ENCODE data around the gene DNAH1.

The DNAH1 gene

DNA sequence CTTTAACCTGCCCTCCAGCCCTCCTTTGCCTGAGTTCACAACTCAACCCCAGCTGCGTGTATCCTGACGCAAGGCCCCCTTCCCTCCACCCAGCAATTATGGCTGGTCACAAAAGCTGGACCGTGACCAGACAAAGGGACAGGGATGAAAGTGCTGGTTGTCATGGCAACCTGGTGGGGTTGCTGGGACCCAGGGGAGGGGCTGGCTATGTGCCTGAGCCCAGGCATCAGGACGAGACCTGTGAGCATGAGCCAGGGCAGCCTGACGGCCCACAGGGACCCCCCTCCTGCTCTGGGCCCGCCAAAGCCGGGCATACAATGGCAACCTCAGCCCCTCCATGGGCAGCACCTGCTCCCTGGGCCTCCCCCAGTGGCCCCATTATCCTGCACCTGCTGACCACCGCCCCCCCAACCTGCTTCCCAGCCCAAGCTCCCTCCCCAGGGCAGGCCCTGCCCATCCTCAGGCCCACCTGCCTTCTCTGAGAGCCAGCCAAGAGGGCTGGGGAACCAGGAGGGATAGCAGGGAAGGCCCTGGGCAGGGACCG, 4.5 kb upstream of the DNAH1 start:
- DNase-seq (ENCODE audit: low read depth in 2 of 2) = no peak

DNA sequence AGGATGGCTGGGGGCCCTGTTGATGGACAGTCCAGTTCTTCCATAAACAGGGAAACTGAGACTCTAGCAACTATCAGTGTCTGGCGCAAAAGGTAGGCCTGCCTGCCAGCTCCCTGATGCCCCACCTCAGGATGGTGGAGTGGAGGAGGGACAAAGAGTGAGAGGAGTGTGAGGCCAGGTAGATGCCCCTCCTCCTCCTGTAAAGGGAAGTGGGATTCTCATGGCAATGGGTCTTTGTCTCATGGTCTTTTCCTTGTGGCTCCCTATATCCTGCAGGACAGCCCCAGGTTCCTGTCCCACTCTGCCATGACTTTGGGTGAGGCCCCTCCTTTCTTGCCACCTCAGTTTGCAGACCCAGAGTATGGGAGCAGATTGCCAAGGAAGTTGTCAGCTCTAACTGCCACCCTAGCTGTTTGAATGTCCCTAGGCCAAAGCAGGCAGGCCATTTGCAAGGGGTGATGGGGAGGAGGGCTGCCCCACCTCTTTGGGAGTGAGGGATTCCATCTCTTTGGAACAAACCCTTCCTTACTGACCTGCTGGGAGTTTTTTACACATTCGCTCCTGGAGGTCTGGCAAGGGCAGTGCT, 2.8 kb upstream of the DNAH1 start:
- no peak for DNase-seq (ENCODE audit: low read depth in 2 of 2)

DNA sequence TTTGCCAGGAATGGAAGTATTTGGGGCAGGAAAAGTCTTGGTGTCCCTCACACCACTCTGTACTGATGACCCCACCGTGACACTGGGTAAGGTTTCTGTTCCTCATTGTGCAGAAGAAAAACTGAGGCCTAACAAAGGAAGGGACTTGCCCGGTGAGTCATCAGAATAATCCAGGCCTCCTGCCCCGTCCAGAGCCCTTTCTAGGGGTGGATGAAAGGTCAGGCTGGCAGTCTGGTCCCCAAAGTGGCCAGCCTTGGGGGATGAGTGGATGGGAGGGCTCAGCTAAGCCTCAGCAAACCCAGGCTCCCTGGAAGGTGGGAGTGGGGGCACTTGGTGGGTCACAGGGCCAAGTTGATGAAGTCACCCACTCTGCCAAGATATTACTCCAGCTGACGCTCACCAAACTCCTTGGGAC, 2.3 kb upstream of the DNAH1 start:
- no peak for DNase-seq (ENCODE audit: low read depth in 2 of 2)

DNA sequence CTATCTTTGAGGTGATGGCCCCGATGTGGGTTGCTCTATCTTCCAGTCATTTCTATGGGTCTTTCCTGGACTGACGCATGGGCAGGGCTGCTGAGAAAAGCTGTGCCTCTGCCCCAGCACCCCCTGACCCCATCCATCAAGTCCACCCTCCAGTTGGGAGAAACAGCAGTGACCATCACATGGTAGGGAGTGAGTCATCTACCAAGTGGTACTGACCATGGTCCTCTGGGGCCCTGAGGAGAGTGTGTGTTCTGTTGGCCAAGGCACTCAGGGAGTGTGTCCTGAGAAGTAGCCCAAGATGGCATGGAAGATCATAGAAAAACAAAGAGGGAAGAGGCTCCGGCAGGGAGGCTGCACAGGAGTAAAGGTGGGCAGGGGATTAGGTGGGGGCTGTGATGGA, 1.6 kb upstream of the DNAH1 start:
- DNase-seq (ENCODE audit: low read depth in 2 of 2) = no peak

DNA sequence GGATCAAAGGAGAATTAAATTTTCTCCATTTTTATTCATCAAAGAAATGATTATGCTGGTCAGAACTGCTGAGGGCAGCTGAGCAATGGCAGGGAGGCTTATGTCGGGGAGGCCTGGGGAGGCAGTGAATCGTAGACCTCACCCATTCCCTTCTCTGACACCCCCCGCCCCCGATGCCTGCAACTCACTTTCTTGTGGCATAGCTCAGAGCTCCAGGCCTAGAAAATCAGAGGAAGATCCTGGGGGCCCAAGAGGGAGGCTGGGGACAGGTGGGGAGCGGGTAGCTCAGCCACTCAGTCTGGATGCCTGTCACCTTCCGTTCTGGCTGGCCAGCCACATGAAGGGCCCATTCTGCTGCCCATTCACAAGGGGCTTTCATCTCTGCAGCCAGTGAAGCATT, 1.1 kb upstream of the DNAH1 start:
- DNase-seq (ENCODE audit: low read depth in 2 of 2) = no peak

DNA sequence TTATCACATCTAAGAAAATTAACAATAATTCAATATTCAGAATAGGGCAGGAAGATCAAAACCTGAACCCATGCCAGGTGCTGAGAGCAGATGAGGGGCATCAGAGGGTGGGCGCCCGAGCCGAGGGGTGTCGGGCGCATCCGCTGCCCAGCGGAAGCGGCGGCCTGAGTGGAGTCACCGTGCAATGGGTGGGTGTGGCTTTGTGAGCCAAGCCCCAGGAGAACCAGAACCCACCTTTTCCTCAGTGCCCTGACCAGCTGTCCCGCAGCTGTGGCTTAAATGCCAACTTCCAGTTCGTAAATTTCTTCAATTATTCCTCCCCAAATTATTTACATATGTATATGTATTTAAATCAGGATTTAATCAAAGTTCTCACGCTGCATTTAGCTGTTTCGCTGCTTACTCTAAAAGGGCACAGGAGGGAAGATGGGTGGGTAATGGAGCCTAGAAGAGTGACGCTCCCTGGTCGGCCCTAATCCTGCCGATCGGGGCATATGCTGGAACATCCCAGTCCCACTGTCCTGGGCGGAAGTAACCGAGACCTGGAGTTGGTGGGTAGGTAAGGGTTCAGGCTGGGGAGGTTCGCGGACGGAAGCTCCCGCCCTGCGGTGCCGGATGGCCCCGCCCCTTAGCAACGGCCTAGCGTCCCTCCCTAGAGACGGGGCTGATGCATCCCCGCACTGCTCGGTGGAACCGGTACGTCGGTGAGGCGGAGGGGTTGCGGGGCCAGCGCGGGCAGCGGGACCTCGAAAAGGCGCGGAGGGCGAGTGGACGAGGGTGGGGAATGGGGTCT, 1.3 kb downstream of the DNAH1 start:
- DNase-seq (ENCODE audit: low read depth in 2 of 2) = peak; percentile 33 to 57

DNA sequence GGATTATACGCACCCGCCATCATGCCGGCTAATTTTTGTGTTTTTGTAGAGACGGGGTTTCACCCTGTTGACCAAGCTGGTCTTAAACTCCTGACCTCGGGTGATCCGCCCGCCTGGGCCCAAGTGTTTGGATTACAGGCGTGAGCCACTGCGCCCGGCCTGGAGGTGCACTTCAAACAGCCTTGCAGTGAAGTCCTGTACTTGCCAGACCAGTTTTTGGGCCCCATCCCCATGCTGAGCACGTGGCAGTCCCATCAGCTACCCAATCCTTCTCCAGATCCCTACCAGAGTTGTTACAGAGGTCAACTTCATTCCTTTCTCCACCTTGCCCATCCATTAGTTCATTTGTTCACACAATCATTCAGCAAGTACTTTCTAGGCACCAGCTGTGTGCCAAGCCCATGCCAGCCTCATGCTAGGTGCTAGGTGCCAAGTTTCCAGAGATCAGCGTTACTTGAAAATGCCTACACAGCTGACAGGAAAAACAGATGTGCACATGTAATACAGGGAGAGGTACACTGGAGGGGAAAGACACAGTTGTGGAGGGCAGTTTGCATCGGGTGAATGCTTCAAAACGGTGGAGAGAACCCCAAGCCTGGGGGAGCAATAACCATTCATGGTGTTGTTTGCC, 2.2 kb downstream of the DNAH1 start:
- no peak for DNase-seq (ENCODE audit: low read depth in 2 of 2)

DNA sequence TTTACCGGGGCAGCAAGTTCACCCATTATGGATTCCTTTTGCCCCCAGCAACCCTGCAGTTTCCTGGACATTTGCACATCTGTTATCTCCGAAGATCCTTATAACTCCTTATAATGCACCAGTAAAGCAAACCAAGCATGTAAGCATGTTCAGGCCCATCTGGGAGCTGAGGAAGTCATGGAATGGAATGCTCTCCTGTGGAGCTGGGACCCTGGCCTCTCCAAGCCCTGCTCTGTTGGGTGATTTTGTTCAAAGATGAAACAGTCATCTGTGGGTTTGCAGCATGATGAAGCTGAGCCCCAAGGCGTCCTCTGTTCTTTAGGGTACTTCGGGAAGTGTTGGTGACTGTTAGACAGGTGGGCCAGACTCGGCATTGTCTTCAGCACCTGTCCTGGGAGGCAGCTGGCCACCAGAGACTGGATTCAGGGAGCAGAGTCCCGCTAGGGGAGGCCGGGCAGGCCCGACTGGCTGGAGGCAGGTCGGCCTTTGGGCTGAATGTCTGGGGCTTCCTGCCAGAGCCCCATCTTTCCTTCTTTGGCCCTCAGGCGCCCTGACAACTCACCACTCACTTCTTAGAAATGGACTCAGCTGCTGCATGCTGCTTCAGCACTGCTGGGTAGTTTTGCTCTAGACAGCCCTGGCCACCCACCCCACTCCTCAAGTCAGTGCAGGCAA, 3.9 kb downstream of the DNAH1 start:
- DNase-seq (ENCODE audit: low read depth in 2 of 2) = no peak

DNA sequence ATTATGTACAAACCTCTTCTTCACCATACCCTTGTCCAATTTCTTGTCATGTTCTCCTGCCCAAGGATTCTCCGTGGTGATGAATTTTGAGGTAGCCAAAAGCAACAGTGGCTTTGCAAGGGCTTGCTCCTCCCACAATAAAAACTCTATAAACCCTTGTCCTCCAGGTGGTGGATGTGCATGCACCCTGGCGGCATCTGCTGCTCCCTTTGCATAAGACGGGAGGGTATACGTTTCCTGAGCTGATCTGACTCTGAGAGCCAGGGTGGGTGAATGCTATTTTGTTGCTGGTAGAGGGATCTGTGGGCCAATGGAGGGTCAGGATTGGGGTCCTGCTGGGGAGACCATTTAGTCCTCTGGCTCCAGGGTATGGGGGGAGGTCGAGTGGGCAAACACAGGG, 5.4 kb downstream of the DNAH1 start:
- no peak for DNase-seq (ENCODE audit: low read depth in 2 of 2)

DNA sequence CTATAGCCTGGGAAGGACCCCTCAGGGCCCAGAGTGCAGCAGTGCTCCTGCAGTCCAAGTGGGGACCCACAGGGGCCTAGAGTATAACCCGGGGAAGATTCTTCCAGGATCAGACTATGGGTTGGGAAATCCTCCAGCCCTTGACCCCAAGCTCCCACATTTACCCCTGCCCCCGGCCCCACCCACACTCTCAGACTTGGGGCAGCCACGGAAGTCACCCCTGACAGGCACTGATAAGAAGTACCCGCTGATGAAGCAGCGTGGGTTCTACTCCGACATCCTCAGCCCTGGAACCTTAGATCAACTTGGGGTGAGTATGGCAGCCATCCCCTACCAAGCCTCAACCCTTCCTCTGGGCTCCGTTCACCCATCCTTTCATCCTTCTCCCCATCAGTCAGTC, 6.3 kb downstream of the DNAH1 start:
- DNase-seq (ENCODE audit: low read depth in 2 of 2) = no peak

DNA sequence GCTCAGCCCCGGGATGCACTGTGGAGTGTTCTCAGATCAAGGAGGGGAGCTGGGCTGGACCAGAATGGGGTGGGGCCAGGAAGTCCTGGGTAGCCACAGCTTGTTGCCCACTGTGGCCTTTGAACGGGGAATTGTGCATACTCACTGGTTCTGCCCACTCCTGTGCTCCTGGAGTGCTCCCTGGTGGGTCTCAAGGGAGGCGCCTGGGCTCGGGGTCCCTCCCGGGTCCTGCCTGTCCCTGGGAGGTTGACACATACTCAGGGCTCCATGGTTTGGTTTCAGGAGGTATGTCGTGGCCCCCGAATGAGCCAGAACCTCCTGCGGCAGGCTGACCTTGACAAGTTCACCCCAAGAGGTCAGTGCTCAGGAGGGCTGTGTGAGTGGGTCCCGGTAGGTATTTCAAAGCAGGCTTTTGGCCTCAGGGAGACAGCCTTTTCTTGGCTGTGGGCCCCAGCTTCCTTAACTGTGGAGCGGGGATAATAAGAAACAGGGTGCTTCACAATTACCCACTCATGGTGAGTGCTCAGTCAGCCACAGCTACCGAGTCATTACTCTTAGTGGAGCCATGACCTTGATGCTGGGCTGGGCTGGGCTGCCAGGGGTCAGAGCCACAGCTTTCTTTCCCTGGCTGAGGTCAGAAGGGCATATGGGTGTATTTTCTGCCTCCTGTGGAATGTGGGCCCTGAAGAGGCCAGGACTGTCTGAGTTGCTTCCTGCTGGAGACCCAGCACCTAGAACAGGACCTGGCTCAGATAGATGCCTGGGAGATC, 7.6 kb downstream of the DNAH1 start:
- no peak for DNase-seq (ENCODE audit: low read depth in 2 of 2)

DNA sequence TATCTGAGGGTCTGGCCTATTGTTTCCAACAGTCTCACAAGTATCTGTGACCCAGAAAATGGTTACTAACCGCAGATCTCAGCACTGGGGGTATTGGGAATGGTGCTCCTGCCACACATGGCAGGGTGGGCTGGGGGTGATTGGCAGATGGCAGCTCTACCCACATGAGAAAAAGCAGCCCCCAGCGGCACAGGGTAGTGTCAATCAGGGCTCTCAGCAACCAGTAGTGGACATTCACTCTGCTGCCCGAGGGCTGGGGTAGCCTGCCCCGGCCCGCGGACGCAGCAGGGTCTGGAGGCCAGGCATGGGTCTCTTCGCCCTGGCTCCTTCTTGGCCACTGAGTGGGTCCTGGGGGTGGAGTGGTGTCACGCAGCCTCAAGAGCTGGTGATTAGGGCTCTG, 8.6 kb downstream of the DNAH1 start:
- DNase-seq (ENCODE audit: low read depth in 2 of 2) = no peak

DNA sequence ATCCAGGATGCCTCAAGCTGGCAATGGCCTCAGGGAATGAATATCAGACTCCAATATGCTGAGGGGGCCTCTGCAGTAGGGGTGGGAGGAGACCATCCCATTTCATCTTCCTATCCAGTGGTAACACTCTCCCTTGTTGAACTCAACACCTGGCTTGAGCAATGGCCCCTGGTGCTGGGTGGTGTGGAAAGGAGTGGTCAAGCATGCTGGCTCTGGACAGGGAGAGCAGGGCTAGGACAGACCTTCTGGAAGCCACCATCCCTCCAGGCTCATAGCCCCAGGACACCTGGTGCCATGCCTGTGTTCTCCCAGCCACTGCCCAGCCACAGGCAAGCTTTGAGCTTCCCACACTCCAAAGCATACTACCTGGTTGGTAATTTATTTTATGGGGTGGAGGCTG, 9.6 kb downstream of the DNAH1 start:
- DNase-seq (ENCODE audit: low read depth in 2 of 2) = no peak

DNA sequence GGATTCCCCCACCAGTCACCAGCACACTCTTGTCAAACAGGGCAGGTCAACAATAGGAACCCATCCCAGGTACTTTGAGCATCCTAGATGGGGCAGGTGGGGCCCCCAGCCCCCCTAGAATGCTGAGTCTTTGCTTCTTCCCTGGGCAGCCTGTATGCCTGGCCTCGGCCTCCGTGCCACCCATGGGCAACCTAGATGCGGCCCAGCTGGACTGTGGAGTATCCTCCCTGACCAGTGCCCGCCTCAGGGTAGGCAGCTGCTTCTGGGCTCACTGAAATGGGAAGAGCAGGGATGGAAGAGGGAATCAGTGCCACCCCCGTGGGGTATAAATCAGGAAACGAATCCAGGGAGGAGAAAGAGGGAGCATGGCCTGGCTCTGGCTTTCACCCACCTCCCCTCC, 10.9 kb downstream of the DNAH1 start:
- no peak for DNase-seq (ENCODE audit: low read depth in 2 of 2)

DNA sequence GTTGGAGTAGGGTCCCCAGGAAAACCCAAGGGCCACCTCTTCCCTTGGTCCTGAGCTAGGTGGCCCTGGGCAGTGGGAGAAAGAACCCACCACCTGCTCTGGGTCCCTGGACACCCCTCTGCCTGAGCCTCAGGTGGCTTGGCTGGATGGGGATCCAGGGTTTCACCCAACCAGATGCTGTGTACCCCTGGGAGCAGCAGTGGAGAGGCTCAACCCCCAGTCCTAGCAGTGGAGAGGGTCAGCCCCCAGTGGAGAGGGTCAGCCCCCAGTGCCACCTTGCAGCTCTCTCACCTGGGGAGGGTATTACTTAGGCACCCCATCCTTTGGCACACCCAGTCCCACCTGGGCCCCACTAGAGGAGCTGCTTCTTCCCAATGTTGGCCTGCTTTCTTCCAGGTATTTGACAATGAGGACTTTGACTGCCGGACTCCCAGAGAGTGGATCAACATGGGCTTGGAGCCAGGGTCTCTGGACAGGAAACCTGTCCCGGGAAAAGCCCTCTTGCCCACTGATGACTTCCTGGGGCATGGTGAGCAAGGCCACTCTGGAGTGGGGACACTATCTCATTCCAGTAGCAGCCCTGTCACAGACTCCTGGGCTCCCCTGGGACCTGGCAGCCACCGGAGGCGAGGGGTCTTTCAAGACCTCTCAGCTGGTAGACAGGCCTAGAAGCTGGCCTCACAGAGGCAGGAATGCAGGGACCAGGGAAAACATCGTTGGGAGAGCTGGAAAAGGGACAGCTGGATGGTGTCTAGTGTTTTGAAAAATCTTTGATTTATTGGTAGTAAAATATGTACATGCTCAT, 11.6 kb downstream of the DNAH1 start:
- no peak for DNase-seq (ENCODE audit: low read depth in 2 of 2)

DNA sequence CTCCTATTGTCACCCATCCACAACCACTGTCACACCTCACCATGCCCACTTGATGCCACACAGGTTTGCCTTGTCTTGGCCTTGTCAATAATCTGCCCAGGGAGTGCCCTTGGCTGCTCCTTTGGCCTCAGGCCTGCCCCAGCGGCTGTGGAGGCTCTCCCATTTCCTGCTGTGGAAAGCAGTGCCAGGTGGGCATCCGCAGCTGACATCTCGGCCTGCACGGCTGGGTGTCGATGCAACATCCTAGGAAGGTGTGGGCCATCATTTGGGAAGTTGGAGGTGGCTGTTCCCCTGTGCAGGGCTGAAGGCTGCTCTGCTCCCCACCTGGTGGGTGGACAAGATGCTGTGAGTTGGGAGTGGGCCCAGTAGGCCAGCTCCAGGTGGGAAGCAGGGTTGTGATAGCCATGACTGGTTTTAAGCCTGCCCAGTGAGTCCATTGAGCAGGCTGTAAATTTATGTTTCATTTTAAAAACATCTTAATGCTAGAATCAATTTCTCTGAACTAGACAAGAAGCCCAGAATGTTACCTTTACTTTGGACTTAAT, 12.5 kb downstream of the DNAH1 start:
- DNase-seq (ENCODE audit: low read depth in 2 of 2) = no peak

DNA sequence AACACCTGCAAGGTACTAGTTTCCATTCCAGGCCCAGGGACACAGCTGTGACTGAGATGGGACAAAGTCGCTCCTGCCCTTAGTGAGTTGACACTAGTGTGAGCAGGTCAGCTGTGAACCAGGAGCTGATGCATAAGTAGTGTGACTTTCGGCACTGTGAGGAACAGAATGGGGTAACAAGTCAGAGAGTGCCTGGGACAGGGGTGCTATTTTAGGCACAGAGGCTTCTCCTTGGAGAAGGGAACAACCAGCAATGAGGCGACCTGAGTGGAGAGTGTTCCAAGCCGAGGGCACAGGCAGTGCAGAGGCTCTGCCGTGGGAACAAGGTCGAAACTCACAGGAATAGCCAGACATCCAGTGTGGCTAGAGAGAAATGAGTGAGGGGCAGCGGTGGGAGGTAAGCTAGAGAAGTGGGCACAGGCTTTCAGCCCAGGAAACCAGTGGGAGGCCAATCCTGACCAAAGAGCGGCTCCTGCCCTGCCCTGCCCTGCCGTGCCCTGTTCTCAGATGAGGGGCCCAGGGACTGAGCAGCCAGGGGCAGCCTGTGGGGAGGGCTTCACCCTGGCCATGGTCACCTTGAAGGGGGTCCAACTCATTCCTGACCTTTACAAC, 14.2 kb downstream of the DNAH1 start:
- no peak for DNase-seq (ENCODE audit: low read depth in 2 of 2)

DNA sequence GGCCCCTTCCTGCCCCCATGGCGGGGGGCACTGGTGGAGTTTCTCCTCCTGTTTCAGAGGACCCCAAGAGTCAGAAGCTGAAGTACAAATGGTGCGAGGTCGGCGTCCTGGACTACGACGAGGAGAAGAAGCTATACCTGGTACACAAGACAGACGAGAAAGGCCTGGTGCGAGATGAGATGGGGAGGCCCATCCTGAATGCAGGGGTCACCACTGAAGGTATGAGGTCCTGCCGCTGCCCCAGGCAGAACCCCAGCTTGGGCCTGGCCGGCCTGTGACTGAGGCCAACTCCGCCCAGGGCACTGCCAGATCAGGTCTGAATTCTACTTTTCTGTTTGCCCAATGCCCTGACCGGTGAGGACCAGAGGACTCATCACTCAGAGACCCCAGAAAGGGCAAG, 15.0 kb downstream of the DNAH1 start:
- no peak for DNase-seq (ENCODE audit: low read depth in 2 of 2)

DNA sequence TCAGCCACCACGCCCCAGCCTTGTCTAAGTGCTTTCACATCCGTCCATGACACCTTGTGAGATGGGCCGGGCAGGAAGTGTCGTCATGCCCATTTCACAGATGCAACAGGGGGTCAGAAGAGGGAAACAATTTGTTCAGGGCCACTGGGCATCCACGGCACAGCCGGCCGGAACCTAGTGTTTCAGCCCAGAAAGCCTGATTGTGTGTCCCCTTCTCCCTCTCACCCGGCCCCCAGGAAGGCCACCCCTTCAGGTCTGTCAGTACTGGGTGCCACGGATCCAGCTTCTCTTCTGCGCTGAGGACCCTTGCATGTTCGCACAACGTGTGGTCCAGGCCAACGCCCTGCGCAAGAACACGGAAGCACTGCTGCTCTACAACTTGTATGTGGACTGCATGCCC, 15.8 kb downstream of the DNAH1 start:
- no peak for DNase-seq (ENCODE audit: low read depth in 2 of 2)

Data from stimulated activated CD8-positive, alpha-beta memory T cell treated with anti-CD3 and anti-CD28 coated beads, Interleukin-7, amount 100 ng/mL, for 4 hours (primary cell).